ENCODE measurements around the gene DHPS. TPM values are rescaled to one million over a fixed set of nuclear protein-coding genes. Genes with fewer than 3 reads are reported as not detected.
A peak's percentile ranks its signal among the peaks of the same experiment; 100 is the strongest.

The DHPS gene
- total and polyA plus RNA-seq, 7 experiments from 2014 or later: 113 to 223 (median 159) TPM

DNA sequence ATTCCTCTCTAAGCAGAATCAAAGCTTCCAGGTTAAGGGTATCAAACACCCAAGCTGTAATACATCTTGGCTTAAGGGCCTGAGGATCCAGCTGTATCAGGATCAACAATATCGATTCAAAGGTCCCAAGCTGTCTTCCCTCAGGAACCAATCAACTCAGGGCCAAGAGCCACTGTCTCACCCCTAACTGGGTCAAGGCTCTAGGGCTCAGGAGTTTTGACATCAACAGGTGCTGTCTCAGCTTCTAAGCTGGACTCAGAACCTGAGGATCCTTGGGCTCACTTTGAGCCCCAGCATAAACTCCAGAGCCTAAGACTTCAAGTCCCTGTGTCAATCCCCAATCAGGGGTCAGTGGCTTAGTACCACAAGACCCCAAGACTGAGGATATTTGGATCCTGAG lies 13.8 kb upstream of the DHPS start:
- H3K27ac ChIP-seq (ENCODE audit: low read depth, low read length): no peak overlapping the region
- POLR2A ChIA-PET: interaction anchor here (0.7 to 3.7 kb wide), 6 partner anchors 15 to 97 kb away, joined by 3 to 21 read pairs (median 12); partner anchors contain the start of genes DHPS, JUNB, TNPO2 and TRIR

DNA sequence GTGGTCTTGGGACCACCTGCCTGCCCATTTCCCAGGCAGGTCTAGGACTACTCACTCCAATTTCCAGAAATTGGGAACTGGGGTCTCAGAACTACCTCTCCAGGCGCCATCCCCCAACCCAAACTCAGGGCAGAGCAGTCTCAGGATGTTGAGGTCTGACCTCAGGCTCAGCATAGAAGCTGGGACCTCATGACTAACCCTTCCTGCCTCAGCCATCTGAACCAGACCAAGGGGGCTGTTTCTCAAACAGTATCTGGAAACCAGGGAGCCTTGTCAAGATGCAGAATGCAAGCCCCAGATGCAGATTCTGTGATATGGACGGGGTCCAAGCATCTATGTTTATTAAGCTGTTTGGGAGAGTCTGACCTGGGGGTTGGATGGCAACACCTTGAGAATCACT lies 13.4 kb upstream of the DHPS start:
- peaks cover 0 to 4% (median 0%) of the 10 kb centered on the region in 5 donors for H3K36me3 Mint-ChIP-seq
- intact Hi-C loops (cut with micrococcal nuclease): no loop called here
- peaks cover 0 to 4% (median 0%) of the 10 kb centered on the region in 11 donors for H3K9me3 Mint-ChIP-seq
- H3K27me3 Mint-ChIP-seq: no peaks in the 10 kb centered on the region
- H3K27ac ChIP-seq (ENCODE audit: low read depth, low read length): no peak overlapping the region
- no peak for DNase-seq
- CTCF ChIA-PET: interaction anchor here (0.5 to 1.3 kb wide), 3 partner anchors 17 to 26 kb away, joined by 3 read pairs; no protein-coding TSS in a partner anchor
- no peak overlapping the region for H3K4me3 ChIP-seq (ENCODE audit: low read length)
- no peaks in the 10 kb centered on the region for H3K27me3 ChIP-seq (ENCODE audit: control insufficient read depth in 2 of 2, insufficient read depth in 2 of 2, low read length in 2 of 2)
- H3K4me1 ChIP-seq (ENCODE audit: control insufficient read depth in 2 of 2, insufficient read depth in 2 of 2, low read length in 2 of 2): peaks cover 9 to 11% of the 10 kb centered on the region in 2 donors
- peaks cover 2 to 15% (median 12%) of the 10 kb centered on the region in 7 donors for H3K4me1 Mint-ChIP-seq
- POLR2A ChIA-PET: interaction anchor here (0.7 to 3.7 kb wide), 6 partner anchors 14 to 97 kb away, joined by 3 to 21 read pairs (median 12); partner anchors contain the start of genes DHPS, JUNB, TNPO2 and TRIR
- H3K9me3 ChIP-seq (ENCODE audit: control insufficient read depth in 2 of 3, low read length in 3 of 3): no peaks in the 10 kb centered on the region
- peaks cover 0 to 6% (median 0%) of the 10 kb centered on the region in 3 experiments for H3K36me3 ChIP-seq (ENCODE audit: control insufficient read depth in 2 of 3, insufficient read depth in 3 of 3, low read length in 3 of 3)
- peak overlapping the region in 5 of 10 donors; percentile 13 to 87 (median 40) for H3K4me3 Mint-ChIP-seq
- no peak overlapping the region for H3K27ac Mint-ChIP-seq
- ATAC-seq: no peak

More for the DNA sequence above, 13.8 kb upstream of the DHPS start:
- H3K4me1 ChIP-seq (ENCODE audit: control insufficient read depth in 2 of 2, insufficient read depth in 2 of 2, low read length in 2 of 2): peaks cover 9 to 11% of the 10 kb centered on the region in 2 donors
- no peaks in the 10 kb centered on the region for H3K9me3 ChIP-seq (ENCODE audit: control insufficient read depth in 2 of 3, low read length in 3 of 3)
- ATAC-seq (no peak), DNase-seq (no peak)
- intact Hi-C loops (cut with micrococcal nuclease): no loop called here
- H3K36me3 ChIP-seq (ENCODE audit: control insufficient read depth in 2 of 3, insufficient read depth in 3 of 3, low read length in 3 of 3): peaks cover 0 to 8% (median 0%) of the 10 kb centered on the region in 3 experiments
- H3K4me3 ChIP-seq (ENCODE audit: low read length): peak overlapping the region; percentile 98
- Mint-ChIP-seq H3K36me3 (peaks cover 0 to 4% (median 0%) of the 10 kb centered on the region in 5 donors), H3K27me3 (no peaks in the 10 kb centered on the region), H3K9me3 (peaks cover 0 to 4% (median 0%) of the 10 kb centered on the region in 11 donors), H3K4me1 (peaks cover 0 to 15% (median 12%) of the 10 kb centered on the region in 7 donors), H3K27ac (peak overlapping the region in 4 of 9 donors; percentile 49 to 84 (median 52)), H3K4me3 (peak overlapping the region; percentile 65 to 95 (median 88))
- no peaks in the 10 kb centered on the region for H3K27me3 ChIP-seq (ENCODE audit: control insufficient read depth in 2 of 2, insufficient read depth in 2 of 2, low read length in 2 of 2)
- CTCF ChIA-PET: interaction anchor here (1.2 to 1.3 kb wide), 2 partner anchors 21 to 25 kb away, joined by 3 read pairs; no protein-coding TSS in a partner anchor

DNA sequence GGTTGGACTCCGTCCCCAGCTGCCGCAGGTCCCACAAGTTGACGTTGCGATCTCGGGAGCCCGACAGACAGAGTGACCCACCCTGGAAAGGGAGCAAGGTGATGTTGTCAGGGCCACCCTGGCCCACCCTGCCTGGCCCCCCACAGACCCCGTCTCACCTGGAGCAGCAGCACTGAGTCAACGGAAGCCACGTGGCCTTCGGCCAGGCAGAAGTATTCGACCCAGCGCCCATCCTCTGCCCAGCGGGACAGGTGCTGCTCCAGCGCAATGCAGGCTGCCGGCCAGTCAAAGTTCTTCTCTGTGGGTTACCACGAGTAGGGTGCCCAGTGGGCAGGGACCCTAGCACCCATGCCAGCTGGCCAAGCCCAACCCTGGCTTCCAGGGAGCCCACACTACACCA lies 13.0 kb upstream of the DHPS start:
- Mint-ChIP-seq H3K36me3 (peaks cover 0 to 4% (median 0%) of the 10 kb centered on the region in 5 donors), H3K27me3 (no peaks in the 10 kb centered on the region), H3K9me3 (peaks cover 0 to 4% (median 0%) of the 10 kb centered on the region in 11 donors), H3K4me3 (peak overlapping the region in 4 of 10 donors; percentile 20 to 40 (median 25)), H3K27ac (no peak overlapping the region), H3K4me1 (peaks cover 3 to 15% (median 12%) of the 10 kb centered on the region in 7 donors)
- ATAC-seq: no peak
- Histone ChIP-seq H3K4me1 (ENCODE audit: control insufficient read depth in 2 of 2, insufficient read depth in 2 of 2, low read length in 2 of 2) (peaks cover 9 to 11% of the 10 kb centered on the region in 2 donors), H3K27me3 (ENCODE audit: control insufficient read depth in 2 of 2, insufficient read depth in 2 of 2, low read length in 2 of 2) (no peaks in the 10 kb centered on the region), H3K27ac (ENCODE audit: low read depth, low read length) (no peak overlapping the region), H3K4me3 (ENCODE audit: low read length) (no peak overlapping the region), H3K9me3 (ENCODE audit: control insufficient read depth in 2 of 3, low read length in 3 of 3) (no peaks in the 10 kb centered on the region), H3K36me3 (ENCODE audit: control insufficient read depth in 2 of 3, insufficient read depth in 3 of 3, low read length in 3 of 3) (peaks cover 0 to under 1% (median 0%) of the 10 kb centered on the region in 3 experiments)
- intact Hi-C loops (cut with micrococcal nuclease): no loop called here
- POLR2A ChIA-PET: interaction anchor here (2.6 to 3.7 kb wide), 2 partner anchors 14 to 98 kb away, joined by 12 to 19 read pairs; partner anchors contain the start of genes DHPS and JUNB
- no peak for DNase-seq
- CTCF ChIA-PET: interaction anchor here (0.5 to 1.3 kb wide), 2 partner anchors 17 to 20 kb away, joined by 3 read pairs; no protein-coding TSS in a partner anchor

DNA sequence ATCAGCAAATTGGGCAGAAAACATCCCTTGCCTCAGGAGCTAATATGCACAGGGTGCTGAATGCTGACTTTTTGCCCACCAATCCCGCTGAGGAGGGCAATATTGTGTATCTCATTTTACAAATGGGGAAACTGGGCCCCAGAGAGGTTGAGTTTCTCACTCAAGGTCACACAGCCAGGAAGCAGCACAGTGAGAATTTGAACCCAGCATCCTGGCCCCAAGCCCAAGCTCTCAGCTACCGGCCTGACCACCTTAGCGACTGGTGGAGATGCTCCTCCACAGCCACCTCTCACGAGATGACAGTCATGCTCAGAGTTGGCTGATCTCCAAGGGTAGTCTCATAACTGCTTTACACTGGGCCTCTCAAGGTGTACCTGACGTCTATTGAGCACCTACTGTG lies 11.3 kb upstream of the DHPS start:
- Mint-ChIP-seq H3K27ac (no peak overlapping the region), H3K9me3 (peaks cover 0 to 4% (median 0%) of the 10 kb centered on the region in 11 donors), H3K36me3 (no peaks in the 10 kb centered on the region), H3K4me1 (peaks cover 1 to 10% (median 8%) of the 10 kb centered on the region in 7 donors), H3K27me3 (no peaks in the 10 kb centered on the region), H3K4me3 (no peak overlapping the region)
- POLR2A ChIA-PET: no interaction called here
- ATAC-seq: no peak
- CTCF ChIA-PET: interaction anchor here (0.6 to 1.1 kb wide), 2 partner anchors 64 to 177 kb away, joined by 3 read pairs; no protein-coding TSS in a partner anchor
- Histone ChIP-seq H3K27me3 (ENCODE audit: control insufficient read depth in 2 of 2, insufficient read depth in 2 of 2, low read length in 2 of 2) (no peaks in the 10 kb centered on the region), H3K4me1 (ENCODE audit: control insufficient read depth in 2 of 2, insufficient read depth in 2 of 2, low read length in 2 of 2) (peaks cover 9 to 11% of the 10 kb centered on the region in 2 donors), H3K9me3 (ENCODE audit: control insufficient read depth in 2 of 3, low read length in 3 of 3) (no peaks in the 10 kb centered on the region), H3K4me3 (ENCODE audit: low read length) (no peak overlapping the region), H3K36me3 (ENCODE audit: control insufficient read depth in 2 of 3, insufficient read depth in 3 of 3, low read length in 3 of 3) (no peaks in the 10 kb centered on the region), H3K27ac (ENCODE audit: low read depth, low read length) (no peak overlapping the region)
- DNase-seq: no peak
- intact Hi-C loops (cut with micrococcal nuclease): no loop called here

DNA sequence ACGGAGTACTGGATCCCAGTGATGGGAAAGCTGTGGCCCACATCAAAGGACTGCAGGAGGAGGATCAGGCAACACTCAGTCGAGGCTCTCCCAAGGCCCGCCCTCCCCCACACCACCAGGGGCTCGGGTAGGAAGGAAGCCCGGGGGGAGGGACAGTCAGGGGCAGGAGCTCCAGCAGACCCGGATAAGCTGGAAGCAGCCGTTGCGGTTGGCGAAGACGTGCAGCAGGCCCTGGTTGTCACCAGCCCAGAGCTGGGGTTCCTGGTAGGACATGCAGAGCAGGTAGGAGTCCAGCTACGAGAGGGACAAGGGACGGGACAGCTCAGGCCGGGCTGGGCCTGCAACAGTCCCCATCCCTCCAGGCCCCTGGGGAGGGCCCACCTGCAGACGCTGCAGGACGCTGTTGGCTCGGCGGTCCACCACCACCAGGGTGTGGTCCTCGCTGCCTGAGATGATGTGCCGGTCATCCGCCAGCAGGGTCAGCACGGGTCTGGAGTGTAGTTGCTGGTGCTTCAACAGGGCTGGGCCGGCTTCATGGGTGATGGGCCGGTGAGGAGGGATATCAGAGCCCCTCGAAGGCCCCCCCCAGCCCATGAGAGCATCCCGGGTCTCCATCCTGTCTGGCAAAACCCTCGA lies 8.0 kb upstream of the DHPS start:
- peaks cover 0 to 3% (median 0%) of the 10 kb centered on the region in 7 donors for H3K4me1 Mint-ChIP-seq
- Histone ChIP-seq H3K27me3 (ENCODE audit: control insufficient read depth in 2 of 2, insufficient read depth in 2 of 2, low read length in 2 of 2) (no peaks in the 10 kb centered on the region), H3K27ac (ENCODE audit: low read depth, low read length) (no peak overlapping the region), H3K36me3 (ENCODE audit: control insufficient read depth in 2 of 3, insufficient read depth in 3 of 3, low read length in 3 of 3) (no peaks in the 10 kb centered on the region), H3K4me3 (ENCODE audit: low read length) (no peak overlapping the region), H3K4me1 (ENCODE audit: control insufficient read depth in 2 of 2, insufficient read depth in 2 of 2, low read length in 2 of 2) (no peaks in the 10 kb centered on the region), H3K9me3 (ENCODE audit: control insufficient read depth in 2 of 3, low read length in 3 of 3) (no peaks in the 10 kb centered on the region)
- no peak for DNase-seq
- H3K36me3 Mint-ChIP-seq: no peaks in the 10 kb centered on the region
- ATAC-seq: peak; percentile 14
- no peaks in the 10 kb centered on the region for H3K27me3 Mint-ChIP-seq
- H3K9me3 Mint-ChIP-seq: no peaks in the 10 kb centered on the region
- CTCF ChIA-PET: no interaction called here
- no peak overlapping the region for H3K4me3 Mint-ChIP-seq
- H3K27ac Mint-ChIP-seq: no peak overlapping the region
- intact Hi-C loops (cut with micrococcal nuclease): loop anchor here in 1 of 2 donors (10.0 kb wide), 1 partner anchor 1165 kb away; the partner anchor contains the start of gene ECSIT
- POLR2A ChIA-PET: no interaction called here

DNA sequence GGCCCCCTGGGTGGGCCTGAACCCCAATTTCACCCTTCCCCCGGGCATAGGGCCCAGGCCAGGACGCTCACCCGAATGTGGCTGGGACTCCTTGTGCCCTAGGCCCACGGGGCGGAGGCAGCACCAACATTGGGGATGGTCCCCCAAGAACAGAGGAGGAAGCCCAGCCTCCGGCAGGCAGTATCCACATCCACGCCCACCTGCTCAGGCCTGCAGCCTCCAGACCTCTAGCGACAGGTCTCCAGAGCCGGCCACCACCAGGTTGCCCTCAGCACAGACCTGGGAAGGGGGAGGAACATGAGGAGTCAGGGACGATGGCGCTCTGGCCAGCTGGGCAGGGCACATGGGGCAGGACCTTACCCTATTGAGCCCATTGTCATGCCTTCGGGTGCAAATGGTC lies 7.3 kb upstream of the DHPS start:
- Histone ChIP-seq H3K9me3 (ENCODE audit: control insufficient read depth in 2 of 3, low read length in 3 of 3) (no peaks in the 10 kb centered on the region), H3K27me3 (ENCODE audit: control insufficient read depth in 2 of 2, insufficient read depth in 2 of 2, low read length in 2 of 2) (no peaks in the 10 kb centered on the region), H3K27ac (ENCODE audit: low read depth, low read length) (no peak overlapping the region), H3K4me3 (ENCODE audit: low read length) (no peak overlapping the region), H3K36me3 (ENCODE audit: control insufficient read depth in 2 of 3, insufficient read depth in 3 of 3, low read length in 3 of 3) (no peaks in the 10 kb centered on the region), H3K4me1 (ENCODE audit: control insufficient read depth in 2 of 2, insufficient read depth in 2 of 2, low read length in 2 of 2) (no peaks in the 10 kb centered on the region)
- intact Hi-C loops (cut with micrococcal nuclease): loop anchor here in 1 of 2 donors (10.0 kb wide), 1 partner anchor 1164 kb away; the partner anchor contains the start of gene ECSIT
- H3K27me3 Mint-ChIP-seq: no peaks in the 10 kb centered on the region
- CTCF ChIA-PET: no interaction called here
- H3K4me3 Mint-ChIP-seq: no peak overlapping the region
- ATAC-seq: no peak
- peaks cover 0 to 3% (median 0%) of the 10 kb centered on the region in 7 donors for H3K4me1 Mint-ChIP-seq
- no peak for DNase-seq
- H3K27ac Mint-ChIP-seq: no peak overlapping the region
- POLR2A ChIA-PET: no interaction called here
- H3K9me3 Mint-ChIP-seq: no peaks in the 10 kb centered on the region
- no peaks in the 10 kb centered on the region for H3K36me3 Mint-ChIP-seq
